Right forelimb (tissue), 1 donor: ENCODE results near the gene DIP2C.
"Not testable (repeated sequence)": the region's sequence is repeated elsewhere in the genome, so short reads cannot be mapped to it uniquely, and the experiment has no call there.

Source experiments
- DNase-seq: peaks from one replicate; pipeline ENCODE4 v3.0.0-alpha.2; 2018

The DIP2C gene

DNA sequence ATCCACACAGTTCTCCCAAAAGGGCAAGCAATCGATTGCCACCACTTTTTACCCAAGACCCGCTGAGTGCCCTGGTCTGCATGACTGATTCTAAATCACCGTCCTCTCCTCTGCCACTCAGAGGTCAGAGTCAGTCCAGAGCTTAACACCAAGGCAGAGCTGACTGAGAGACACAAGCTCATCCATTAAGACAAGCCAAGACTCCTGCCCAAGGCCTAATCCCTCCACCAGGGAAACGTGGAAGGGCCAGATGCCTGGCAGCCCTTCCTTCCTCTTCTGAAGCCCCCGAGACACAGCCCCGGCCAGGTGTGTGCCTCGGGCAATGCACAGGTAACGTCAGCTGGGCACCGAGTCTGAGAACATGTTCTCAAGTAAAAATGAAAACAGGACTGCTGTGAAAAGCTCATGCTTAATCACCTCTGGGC, 51.7 kb downstream of the DIP2C start:
- no peak for DNase-seq

DNA sequence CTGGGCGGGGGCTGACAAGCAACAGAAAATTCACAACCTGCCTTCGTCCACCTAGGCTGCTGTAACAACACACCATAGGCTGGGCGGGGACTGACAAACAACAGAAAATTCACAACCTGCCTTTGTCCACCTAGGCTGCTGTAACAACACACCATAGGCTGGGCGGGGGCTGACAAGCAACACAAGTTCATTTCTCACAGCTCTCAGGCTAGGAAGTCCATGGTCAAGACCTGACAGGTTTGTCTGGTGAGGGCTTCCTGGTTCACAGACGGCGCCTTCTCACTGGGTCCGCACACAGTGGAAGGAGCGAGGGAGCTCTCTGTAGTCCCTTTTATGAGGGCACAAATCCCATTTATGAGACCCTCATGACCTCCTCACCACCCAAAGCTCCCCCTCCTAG, 52.2 kb downstream of the DIP2C start:
- DNase-seq, result no peak

DNA sequence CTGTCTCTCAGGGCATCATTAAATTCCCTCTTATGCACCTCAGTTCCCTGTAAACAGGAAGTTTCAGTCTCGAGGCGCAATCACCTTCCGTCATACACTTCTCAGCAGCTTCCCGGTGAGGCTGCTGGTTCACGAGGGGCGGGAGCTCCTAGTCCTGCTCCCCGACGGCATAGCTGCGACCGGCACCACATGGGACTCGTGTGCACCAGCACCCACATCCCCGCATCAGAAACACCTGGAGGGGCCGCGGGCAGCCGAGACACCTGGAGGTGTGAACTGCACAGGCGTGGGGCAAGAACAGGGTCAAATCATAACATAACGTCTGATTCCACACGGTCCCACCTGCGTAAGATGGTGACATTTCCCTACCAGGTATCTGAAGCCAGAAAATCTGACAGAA, 52.7 kb downstream of the DIP2C start:
- DNase-seq, result no peak

DNA sequence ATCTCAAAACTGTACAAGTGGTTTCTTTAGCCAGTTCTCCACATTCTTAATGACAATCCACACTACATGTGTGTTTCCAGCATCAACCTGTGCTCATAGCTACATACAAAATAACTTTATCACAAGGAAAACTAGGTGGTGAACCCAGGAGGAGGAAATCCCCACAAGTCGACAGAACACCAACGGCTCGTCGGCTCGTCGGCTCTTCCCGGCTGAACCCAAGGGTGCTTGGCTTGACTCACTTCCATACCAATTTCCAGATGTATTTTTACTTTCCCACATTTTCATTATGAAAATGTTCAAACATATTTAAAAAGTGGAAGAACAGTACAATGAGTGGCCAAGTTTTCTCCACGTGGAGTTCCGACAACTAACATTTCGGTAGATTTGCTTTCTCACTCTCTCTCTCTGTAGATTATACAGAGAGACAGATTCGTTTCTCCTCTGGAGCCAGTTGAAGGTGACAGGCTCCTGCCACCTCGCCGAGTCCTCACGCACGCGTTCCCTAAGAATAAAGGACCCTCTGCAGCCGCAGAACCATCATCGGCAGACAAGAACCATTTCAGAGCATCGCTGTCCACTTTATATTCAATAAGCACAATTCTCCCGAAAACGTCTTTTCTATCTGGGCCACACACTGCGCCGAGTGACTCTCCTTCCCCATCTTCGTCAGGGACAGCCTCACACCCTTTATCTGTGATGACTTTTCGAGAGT, 53.3 kb downstream of the DIP2C start:
- DNase-seq, result no peak

DNA sequence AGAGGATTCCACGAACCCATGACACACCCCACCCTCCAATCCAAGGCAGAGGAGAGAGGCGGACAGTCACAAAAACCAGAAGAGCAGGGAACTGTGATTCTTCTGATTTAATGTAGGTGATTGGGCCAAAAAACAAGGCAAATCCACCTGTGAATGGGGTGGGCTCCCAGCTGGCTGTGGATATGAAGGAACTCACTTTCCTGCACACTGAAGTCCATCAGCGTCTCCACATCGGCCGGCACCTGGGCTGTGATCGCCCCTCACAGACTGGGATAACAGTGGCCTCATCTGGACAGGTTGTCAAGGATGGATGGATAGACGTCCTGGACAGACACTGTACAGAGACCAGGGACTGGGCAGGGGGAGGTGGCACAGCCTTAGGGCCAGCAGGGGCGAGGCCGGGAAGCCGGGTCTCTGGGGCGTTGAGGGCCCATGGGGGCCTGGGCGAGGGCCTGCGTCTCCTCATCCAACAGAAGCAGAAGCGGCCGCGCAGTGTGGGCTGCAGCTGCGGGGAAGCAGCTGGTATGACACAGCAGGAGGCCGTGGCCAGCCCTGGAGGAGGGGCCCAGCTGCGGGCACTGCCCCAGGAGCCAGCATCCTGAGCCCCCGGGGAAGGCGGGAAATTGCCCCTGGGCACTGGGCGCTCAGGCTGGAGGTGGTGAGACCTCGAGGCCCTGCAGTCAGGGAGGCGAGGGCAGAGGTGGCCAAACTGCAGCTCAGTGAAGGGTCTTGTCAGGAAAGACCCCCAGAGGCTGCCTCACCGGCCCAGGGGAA, 54.2 kb downstream of the DIP2C start:
- DNase-seq, result no peak

DNA sequence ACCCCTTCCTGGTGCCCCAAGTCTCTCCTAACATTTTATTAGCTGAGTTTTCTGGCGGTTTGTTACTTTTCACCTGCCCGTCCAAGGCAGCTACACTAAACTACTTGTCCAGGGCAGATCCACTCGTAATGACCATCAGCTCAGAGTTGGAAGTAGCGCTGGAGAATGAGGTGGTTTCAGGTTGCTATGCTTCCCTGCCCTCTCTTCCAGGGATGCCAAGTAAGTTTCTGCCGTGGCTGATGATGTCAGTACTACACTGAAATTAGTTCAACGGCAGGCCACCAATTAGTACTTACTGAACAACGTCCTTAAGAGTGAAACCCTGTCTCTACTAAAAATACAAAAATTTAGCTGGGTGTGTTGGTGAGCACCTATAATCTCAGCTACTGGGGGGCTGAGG, 55.2 kb downstream of the DIP2C start:
- no peak for DNase-seq

DNA sequence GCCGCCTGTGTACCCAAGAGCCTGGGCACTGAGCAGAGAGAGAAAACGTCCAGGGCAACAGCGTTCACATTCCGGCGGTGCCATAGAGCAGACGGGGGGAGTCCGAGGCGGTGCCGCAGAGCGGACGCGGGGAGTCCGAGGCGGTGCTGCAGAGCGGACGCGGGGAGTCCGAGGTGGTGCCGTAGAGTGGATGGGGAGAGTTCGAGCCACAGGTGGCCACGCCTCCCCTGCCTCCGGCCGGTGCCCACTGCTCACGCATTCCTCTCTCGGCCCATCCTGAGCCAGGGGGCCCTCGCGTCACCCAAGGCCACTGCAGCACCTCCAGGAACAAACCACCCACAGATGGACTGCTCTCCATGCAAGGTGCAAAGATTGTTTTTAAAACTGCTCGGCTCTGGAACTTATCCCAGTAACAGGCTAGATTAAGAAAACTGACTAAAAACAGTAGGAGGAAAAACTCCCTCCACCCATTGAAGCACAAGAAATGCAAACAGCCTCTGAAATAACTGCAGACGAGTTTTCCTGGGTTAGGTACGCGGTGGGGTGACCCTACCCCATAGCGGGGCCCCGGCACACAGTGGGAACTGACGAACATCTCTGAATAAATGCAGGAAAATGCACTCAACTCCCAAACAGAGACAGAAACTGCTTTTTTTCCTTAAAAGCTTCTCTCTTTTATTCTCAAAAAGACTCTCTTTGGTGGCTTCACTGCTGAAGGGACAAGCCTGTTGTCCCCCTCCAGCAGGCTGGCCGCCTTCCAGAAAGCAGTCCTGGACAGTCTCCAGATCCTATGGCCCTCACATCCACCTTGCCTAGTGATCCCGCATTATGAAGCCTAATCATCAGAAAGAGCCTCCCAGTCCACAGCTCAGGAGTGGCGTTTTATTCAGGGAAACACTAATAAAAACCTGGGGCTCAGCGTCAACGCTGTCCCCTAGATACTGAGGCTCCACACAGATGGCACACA, 55.9 kb downstream of the DIP2C start:
- DNase-seq, result no peak

DNA sequence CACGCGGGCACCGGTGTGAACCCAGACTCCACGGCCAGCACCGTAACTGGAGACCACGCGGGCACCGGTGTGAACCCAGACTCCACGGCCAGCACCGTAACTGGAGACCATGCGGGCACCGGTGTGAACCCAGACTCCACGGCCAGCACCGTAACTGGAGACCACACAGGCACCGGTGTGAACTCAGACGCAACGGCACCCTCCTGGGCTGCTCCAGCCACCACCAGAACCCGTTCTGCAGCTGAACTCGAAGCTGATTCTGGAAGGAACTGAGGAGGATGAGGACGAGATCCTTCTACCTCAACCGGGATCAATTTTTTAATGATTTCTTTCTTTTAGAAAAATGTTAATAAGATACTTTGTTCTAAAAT, 56.7 kb downstream of the DIP2C start:
- DNase-seq, result not testable (repeated sequence)

DNA sequence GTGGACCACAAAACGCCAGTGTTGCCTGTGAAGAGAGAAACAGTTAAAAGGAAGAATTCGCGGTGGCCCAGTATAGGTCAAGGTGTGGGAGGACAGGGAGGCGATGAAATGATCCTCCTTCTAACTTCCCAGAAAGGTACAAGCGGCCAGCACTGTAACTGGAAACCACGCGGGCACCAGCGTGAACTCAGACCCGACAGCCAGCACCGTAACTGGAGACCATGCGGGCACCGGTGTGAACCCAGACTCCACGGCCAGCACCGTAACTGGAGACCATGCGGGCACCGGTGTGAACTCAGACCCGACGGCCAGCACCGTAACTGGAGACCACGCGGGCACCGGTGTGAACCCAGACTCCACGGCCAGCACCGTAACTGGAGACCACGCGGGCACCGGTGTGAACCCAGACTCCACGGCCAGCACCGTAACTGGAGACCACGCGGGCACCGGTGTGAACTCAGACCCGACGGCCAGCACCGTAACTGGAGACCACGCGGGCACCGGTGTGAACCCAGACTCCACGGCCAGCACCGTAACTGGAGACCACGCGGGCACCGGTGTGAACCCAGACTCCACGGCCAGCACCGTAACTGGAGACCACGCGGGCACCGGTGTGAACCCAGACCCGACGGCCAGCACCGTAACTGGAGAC, 57.2 kb downstream of the DIP2C start:
- not testable (repeated sequence) for DNase-seq

DNA sequence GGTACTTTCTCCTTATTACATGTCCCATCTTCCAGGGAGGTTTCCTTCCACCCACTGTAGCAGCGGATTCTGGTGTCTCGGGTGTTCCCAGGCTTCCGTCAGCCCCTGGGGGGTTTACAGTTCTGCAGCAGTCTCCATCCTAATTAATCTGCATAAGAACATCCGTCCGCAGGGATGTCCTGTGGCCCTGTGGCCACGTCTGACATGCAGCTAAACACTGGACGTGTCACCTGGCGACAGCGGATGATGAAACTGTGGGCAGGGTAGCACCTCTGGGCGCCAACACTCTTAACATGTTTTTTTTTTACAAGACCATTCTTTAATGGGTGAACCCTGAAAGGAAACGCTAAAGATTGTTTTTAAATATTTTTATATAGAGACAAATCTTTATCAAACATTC, 58.2 kb downstream of the DIP2C start:
- DNase-seq, result no peak

DNA sequence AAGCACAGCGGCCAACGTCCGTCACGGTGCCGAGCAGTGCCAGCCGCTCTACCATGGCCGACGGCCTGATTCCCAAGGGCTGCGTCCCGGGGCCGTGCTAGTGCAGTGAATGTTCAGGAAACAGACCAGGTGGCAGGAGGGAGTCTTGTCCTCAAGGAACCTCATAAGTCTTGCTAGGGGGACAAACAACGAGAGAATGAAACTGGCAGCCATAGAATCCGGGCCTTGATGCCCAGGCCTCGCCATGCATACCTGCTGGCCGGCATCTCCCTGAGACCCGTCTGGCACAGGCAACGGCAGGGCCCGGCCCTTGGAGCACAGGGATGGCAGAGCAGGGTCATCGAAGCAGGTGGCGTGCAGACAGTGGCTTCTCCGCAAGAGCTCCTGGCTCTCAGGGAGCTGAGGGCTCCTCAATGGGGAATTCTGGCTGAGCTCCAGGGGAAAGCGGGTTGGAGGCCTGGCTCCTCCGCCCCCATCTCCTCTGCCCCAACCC, 58.8 kb downstream of the DIP2C start:
- DNase-seq, result no peak

DNA sequence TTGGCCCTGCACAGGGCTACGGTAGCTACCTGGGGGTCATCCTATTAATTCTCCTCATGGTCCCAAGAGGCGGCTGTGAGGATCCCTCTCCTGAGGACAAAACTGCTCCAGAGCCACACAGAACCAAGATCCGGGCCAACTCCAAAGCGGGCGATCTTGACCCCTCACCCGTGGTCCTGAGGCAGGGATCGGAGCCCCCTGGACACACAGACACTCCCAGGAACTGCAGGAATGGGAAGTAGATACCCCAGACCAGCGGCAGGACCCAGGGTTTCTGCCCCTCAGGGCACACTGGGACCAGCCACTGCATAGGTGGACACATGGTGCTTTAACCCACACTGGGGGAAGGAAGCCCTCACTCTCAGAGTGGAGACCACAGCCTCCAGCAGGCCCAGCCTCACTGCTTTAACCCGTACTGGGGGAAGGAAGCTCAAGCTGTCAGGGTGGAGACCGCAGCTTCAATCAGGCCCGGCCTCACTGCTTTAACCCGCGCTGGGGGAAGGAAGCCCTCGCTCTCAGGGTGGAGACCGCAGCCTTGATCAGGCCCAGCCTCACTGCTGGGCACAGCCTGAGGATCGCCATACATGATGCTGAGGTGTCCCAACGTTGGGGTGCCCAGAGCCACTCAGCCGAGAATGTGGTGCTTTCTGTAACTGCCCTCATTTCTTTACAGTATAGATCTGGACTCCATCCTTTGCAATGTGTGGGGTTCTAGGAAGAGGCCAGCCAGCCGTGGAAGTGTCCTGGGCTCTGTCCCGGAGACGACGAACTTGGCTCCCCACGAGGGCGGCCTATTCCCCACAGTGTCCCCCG, 60.1 kb downstream of the DIP2C start:
- DNase-seq, result no peak

DNA sequence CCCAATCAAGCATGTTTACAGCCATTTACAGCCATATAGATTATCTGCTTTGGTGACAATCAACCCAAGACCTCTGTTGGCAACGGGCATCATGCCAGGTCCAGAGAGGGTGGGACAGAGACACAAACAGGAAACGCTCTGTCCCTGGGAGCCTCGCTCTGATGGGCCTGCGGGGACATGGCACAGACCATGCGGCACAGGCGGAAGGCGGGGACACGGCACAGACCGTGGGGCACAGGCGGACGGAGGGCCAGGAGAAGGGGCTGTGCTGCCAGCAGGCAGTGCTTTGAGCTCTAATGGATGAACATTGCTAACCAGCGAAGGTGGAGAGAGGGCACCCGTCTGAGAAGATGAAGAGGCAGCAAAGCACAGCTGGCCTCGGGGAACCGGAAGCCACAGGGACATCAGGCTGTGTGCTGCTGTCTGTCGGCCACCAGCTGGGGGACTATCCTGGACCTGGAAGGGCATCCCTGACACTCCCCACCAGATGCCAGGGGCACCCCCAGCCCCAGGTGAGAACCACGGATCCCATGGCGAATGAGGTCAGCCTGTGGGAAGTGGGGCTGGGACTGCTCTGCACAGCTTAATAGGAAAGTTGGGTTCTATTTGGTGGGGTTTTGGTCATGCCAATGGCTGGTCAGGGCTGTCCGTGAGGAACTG, 61.0 kb downstream of the DIP2C start:
- DNase-seq, result no peak

DNA sequence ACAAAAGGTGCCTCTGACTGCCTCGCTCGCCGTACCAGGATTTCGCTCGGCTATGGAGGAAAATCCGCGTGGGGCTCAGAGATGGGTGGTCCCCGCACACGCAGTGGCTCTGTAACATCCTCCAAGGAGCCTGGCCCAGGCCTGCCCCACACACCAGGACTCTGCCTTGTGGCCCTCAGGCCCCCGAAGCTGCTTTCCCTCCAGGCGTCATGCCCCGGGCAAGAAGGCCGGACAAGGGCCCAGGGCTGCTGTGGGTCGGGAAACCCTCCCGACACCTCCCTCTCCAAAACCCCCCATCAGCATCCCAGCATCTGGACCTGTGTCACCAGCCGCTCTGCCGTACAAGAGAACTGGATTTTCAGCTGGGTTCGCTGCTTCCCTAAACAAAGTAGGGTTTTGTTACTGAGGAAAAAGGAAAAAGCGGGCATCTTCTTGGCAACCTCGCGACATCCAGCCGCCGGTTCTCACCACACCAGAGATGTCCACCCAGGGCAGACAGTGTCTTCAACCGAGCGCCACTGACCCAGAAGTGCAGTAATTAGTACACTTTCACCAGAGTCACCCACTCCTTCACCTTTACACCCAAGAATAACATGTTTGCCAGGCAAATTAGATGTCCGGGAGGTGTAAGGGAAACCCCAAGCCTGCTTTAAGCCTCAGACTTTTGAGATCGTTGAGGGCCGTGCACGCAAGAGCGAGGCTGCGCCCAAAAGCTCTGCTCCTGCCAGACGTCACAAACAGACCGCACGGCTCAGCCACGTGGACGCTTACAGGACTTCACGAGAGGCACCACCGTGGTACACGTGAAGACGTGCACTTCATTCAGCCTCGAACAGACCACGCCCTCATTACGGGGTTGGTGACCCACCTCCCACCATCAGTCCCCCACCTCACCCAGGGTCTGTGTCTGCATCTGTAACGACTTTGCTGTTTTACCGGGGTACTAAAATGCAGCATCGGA, 62.2 kb downstream of the DIP2C start:
- DNase-seq, result no peak

DNA sequence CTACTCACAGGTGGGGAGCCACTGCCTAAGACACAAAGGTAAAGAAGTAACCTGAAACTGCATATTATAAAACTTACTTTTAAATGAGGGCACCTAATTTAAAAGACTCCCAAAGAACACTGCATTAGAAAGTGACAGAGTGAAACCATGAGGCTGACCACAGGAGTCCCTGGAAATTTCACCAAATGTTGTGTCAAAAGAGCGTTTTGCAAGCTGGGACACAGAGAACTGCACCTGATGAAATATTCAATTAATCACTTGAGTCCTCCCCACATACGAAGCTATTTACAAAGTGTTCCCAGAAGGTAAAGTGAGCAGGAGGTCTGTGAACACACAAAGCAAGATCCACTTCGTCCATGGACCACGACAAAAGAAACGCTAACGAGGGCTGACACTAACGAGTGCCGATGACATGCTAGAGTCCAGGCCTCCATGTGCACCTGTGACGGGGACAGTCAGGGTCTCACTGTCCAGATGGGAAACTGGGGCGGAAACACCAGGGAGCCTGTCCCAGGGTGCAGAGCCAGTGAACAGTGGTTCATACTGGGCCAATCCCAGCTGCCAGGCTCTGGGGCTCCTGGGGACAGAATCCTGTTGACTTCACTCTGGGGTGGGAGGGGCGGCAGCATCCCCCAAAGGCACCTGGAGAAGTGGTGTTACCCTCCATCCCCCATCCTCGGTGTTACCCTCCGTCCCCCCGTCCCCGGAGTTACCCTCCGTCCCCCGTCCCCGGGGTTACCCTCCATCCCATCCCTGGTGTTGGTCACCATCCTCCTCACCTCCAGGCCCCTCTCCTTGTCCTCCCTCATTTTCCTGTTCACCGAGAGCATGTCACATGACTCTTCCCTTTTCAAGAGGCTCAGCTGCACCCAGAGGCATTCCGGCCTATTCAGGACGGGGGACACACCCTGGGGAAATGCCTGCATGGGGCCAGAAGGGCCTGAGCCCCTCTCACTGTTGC, 63.4 kb downstream of the DIP2C start:
- DNase-seq, result no peak

DNA sequence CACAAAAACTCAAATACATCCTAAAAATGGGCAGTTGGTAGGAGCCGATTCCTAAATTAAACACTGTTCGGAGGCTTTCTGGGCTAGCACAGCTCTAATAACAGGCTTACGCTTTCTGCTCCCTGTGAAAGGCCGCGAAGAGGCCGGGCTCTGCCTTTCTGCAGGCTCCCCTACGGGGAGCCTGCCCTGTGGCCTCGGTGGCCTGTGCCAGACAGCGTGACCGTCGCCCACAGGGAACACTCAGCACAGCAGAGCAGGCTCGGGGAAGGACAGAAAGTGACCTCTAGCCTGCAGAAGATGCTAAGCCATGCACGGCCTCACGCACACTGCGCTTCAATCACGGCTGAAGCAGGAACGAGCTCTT, 64.2 kb downstream of the DIP2C start:
- no peak for DNase-seq

DNA sequence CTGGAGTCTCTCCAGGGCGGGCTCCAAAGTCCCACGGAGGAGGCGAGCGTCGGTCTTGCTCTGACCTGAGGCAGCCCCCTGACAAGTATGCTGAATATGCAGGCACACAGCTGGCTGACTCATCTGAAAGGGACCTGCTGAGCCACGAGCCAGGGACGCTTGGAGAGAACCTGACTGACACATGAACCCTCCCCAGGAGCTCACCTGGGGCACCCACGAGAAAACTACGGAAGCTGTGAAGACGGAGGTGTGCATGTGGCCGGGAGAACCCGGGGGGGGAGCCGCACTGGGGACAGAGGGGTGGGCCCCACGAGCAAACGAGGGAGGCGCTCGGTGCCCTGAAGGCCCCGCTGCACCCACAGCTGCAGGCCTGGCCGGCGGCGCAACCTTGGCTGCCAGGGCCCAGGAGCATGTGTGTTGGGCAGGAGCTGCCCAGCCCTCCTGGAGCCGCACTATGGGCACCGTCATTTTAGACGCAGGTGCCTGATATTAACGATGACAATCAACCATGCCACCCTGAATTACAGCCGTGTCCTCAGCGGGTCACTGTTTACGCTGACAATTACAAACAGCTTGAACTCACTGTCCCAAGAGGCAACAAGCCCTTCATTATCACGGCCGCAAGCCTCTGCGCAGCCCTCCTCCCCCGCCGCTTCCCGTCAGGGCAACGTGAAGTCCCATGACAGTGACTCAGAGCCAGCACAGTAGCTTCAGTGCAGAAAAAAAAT, 64.7 kb downstream of the DIP2C start:
- DNase-seq, result peak; percentile 72

DNA sequence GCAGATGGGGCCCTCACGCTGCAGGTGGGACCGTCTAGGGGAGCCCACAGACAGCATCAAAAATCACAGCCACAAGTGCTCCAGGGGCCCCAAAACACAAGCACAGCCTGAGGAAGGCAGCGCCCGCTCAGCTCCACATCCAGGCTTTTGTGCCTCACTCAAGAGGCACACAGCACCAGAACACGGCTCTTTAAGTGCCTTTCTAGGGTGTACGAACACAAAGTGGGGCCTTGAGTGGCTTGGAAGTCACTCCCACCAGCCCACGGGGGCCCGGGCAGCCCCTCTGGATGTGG, 65.2 kb downstream of the DIP2C start:
- DNase-seq, result no peak
